H1 (cell line): ENCODE results near the gene DAPK1. TPM values are rescaled to one million over a fixed set of nuclear protein-coding genes. Genes with fewer than 3 reads are reported as not detected.

ENCODE experiments used
- POU5F1 ChIP-seq: IDR thresholded peaks from 2 replicates; pipeline ENCODE4 v1.6.1; 2011; ENCODE audit warnings: low read depth, mild to moderate bottlenecking, low read length, moderate library complexity
- RNF2 ChIP-seq: fragments of 200-900, 300-1000 bp; sonication (generic); IDR thresholded peaks from 2 replicates; pipeline ENCODE4 v1.7.1; 2016; ENCODE audit warnings: borderline replicate concordance, low read depth, mild to moderate bottlenecking, antibody characterized with exemption, low read length; ENCODE audit not compliant: poor library complexity, severe bottlenecking; ENCODE audit errors: missing control alignments
- TBP ChIP-seq: IDR thresholded peaks from 2 replicates; pipeline ENCODE4 v1.6.1; 2011; ENCODE audit warnings: low read depth, low read length, improper control_type of control experiment
- polyA plus RNA-seq, 7 experiments: library from polyadenylated mRNA; depleted of rRNA in 3 of 7; stranded (reverse) in 5 of 7; unstranded in 2 of 7; fragments of >200 nt in 5 of 7; fragments of 200-250 nt in 2 of 7; gene quantifications; 1 replicate in 5 of 7; 2 replicates in 1 of 7; 4 replicates in 1 of 7; pipeline versions ENCODE4 v1.2.1 to v1.2.3, GENCODE V29; 2011 to 2013; ENCODE audit warnings: missing spikeins in 2 of 7, mixed read lengths in 2 of 7
- total RNA-seq: library from RNA; stranded (reverse); fragmentation: NEBNext Ultra II Directional; extraction: Animal tissue kit (Norgen Biotek cat#: 25700); gene quantifications from 2 replicates; pipeline ENCODE4 v1.2.1, GENCODE V29; 2021

Gene DAPK1
- total and polyA plus RNA-seq, 2 of the 8 experiments (the other 6 are each of a cell fraction or from before 2014, with no cell fraction given): 62.4 to 131 TPM

DNA sequence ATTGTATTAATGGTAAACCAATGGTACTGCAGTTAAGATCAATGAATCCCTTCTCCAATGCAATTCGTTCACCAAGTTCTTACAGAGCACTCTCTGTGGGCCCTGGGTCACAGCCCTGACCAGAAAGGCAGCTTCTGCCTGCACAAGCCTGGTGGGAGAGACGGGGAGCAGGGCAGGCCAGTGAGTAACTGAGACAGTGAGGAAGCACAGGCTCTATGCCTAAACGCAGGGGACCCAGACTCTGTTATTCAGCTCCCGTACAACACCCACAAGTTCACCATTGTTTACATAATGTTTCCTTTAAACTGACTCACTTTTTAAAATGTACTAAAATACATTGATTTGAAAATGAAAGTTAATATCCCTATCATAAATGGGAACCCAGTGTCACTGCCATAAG lies 187.8 kb downstream of the DAPK1 start (continued):
- TF ChIP-seq RNF2: no peak
- TF ChIP-seq POU5F1: no peak
- no peak for TF ChIP-seq TBP
